GM13977 (cell line): ENCODE data around the gene KDM1B.

Source experiments
- DNase-seq: peaks from one replicate; pipeline ENCODE4 v3.0.0; 2012; ENCODE audit warnings: low spot score
- in situ Hi-C: fragments of 300-500 bp; cut with MboI; formaldehyde crosslinking; loops from one replicate; pipeline ENCODE4 v1.12.0; 2022; ENCODE audit warnings: low sequenced_read_pairs, low pct_unique_long_range_greater_than_20kb, mixed read lengths, inconsistent platforms; ENCODE audit not compliant: unreplicated experiment
- TF ChIP-seq, protein P1 (sequence below): IDR thresholded peaks from 2 replicates; pipeline ENCODE4 v1.5.1; 2012; ENCODE audit warnings: mild to moderate bottlenecking, control low read depth; ENCODE audit not compliant: insufficient read depth; ENCODE audit errors: extremely low read depth, missing control alignments

The KDM1B gene

DNA sequence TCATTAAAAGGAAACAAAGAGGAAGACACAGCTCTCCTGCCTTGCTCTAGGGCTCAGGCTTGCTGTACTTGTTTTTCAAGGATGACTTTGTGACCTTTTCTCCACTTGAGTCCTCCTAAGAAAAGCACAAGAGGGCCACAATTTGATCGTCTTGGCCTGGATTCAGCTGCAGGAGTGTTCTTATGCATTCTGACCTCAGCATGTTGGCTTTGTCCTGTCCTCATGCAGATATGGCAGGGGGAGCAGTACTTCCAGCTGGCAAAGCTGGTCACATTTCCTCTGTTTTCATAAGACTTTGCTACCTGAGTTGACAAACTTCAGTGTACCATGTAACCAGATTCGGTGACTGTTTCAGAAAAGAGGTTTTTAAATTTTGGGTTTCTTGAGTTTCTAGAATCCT lies 30.8 kb downstream of the KDM1B start:
- DNase-seq = no peak
- TF ChIP-seq, protein P1, sequence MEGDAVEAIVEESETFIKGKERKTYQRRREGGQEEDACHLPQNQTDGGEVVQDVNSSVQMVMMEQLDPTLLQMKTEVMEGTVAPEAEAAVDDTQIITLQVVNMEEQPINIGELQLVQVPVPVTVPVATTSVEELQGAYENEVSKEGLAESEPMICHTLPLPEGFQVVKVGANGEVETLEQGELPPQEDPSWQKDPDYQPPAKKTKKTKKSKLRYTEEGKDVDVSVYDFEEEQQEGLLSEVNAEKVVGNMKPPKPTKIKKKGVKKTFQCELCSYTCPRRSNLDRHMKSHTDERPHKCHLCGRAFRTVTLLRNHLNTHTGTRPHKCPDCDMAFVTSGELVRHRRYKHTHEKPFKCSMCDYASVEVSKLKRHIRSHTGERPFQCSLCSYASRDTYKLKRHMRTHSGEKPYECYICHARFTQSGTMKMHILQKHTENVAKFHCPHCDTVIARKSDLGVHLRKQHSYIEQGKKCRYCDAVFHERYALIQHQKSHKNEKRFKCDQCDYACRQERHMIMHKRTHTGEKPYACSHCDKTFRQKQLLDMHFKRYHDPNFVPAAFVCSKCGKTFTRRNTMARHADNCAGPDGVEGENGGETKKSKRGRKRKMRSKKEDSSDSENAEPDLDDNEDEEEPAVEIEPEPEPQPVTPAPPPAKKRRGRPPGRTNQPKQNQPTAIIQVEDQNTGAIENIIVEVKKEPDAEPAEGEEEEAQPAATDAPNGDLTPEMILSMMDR = no peak
- in situ Hi-C loops = no loop called here

DNA sequence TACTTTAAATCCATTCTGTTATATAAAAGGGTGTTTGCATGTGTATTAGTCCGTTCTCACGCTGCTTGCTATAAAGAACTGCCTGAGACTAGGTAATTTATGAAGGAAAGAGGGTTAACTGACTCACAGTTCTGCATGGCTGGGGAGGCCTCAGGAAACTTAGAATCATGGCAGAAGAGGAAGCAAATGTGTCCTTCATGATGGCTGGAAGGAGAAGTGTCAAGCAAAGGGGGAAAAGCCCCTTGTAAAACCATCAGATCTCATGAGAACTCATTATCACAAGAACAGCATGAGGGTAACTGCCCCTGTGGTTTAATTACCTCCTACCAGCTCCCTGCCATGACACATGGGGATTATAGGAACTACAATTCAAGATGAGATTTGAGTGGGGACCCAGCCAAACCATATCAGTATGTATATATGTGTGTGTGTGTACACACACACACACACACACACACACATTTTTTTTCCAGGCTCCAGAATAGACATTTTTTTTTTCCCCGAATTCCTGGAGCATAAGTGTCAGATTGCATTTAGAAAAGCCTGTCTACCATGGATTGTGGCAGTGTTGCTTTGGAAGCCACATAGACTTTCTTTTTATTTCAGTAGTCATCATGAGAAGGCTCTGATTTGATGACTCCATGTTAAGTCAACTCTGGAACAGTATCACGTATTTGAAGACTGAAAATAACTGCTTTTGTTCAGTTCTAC lies 31.5 kb downstream of the KDM1B start:
- TF ChIP-seq, protein P1 = no peak
- no peak for DNase-seq
- in situ Hi-C loops = no loop called here

DNA sequence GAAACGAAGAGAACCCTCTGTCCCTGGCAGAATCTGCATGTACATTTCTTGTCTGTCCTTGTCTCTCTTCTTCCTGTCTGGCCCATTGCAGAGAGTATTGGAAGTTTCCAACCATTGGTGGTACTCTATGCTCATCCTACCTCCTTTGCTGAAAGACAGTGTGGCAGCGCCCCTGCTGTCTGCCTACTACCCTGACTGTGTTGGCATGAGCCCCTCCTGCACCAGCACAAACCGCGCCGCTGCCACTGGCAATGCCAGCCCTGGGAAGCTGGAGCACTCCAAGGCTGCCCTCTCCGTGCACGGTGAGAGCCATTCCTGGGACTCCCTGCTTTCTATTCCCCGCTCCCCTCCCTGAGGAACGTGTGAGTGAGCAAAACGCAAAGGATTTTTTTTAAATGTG lies 32.5 kb downstream of the KDM1B start:
- no peak for DNase-seq
- TF ChIP-seq, protein P1 = no peak
- in situ Hi-C loops = no loop called here

DNA sequence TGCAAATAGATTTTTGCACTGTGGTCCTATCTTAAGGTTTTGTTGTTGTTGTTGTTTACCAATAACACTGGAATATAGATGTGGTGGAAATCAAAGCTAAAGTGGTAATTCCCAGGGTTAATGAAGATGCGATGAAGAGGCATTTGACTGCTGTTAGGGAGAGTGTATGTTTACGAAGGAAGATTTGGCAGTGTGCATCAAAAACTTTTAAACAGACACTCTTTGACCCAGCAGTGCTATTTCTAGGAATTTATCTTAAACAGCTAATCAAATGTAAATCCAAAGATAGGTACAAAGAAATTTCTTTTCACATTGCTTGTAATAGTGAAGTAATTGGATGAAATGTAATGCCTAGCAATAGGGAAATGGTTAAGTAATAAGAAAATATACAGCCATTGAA lies 34.0 kb downstream of the KDM1B start:
- in situ Hi-C loops = no loop called here
- no peak for DNase-seq
- TF ChIP-seq, protein P1 = no peak

GRCh38 chr6:18192026-18192425 lies 36.8 kb downstream of the KDM1B start:
- TF ChIP-seq, protein P1 = no peak
- in situ Hi-C loops = no loop called here
- no peak for DNase-seq

- no peak for DNase-seq
- TF ChIP-seq, protein P1 = no peak
- in situ Hi-C loops = no loop called here
Observed at GRCh38 chr6:18203786-18204185, 48.6 kb downstream of the KDM1B start.
